Upper lobe of left lung (tissue), 6 donors: ENCODE data around the gene CAP2. TPM values are rescaled to one million over a fixed set of nuclear protein-coding genes. Genes with fewer than 3 reads are reported as not detected.

Source experiments
- ATAC-seq, 2 donors: fragments of 200-7000 bp; cut with Tn5 transposase; one replicate each; pipeline ENCODE4 v1.9.1; 2022; ENCODE audit warnings: mild to moderate bottlenecking in 2 of 2, moderate library complexity in 2 of 2; ENCODE audit not compliant: low FRiP score in 2 of 2
- DNase-seq, 2 donors: peaks; one replicate each; pipeline ENCODE4 v3.0.0-alpha.2; 2019 to 2020
- H3K27ac ChIP-seq, 4 donors: fragments of 200-600 bp; sonication (generic); one replicate each; pipeline ENCODE4 v1.5.1; 2016 to 2019
- H3K27me3 ChIP-seq, 4 donors: fragments of 200-600 bp; sonication (generic); one replicate each; pipeline ENCODE4 v1.5.1; 2017 to 2019
- H3K36me3 ChIP-seq, 4 donors: fragments of 200-600 bp; sonication (generic); one replicate each; pipeline ENCODE4 v1.5.1; 2016 to 2019
- H3K4me1 ChIP-seq, 4 donors: fragments of 200-600 bp; sonication (generic); one replicate each; pipeline ENCODE4 v1.5.1; 2018 to 2019
- H3K4me3 ChIP-seq, 4 donors: fragments of 200-600 bp; sonication (generic); one replicate each; pipeline ENCODE4 v1.5.1; 2017 to 2019; ENCODE audit warnings: mild to moderate bottlenecking in 2 of 4, moderate library complexity in 1 of 4
- H3K9me3 ChIP-seq, 4 donors: fragments of 200-600 bp; sonication (generic); one replicate each; pipeline ENCODE4 v1.5.1; 2018 to 2019
- CTCF ChIP-seq, 6 experiments: fragments of 450-650 bp in 4 of 6; fragments of 200-600 bp in 2 of 6; sonication (generic) in 2 of 6; IDR thresholded peaks; one replicate each; pipeline ENCODE4 v1.5.1; 2016 to 2019; ENCODE audit warnings: antibody characterized with exemption in 6 of 6
- EP300 ChIP-seq, 4 donors: sonication (generic); formaldehyde crosslinking; IDR thresholded peaks; one replicate each; pipeline ENCODE4 v1.5.1; 2017; ENCODE audit warnings: antibody characterized with exemption in 4 of 4, control low read depth in 2 of 4
- POLR2A ChIP-seq, 4 donors: fragments of 450-650 bp; IDR thresholded peaks; one replicate each; pipeline ENCODE4 v1.5.1; 2016 to 2017; ENCODE audit warnings: antibody characterized with exemption in 4 of 4, mild to moderate bottlenecking in 2 of 4
- POLR2AphosphoS5 ChIP-seq, 2 donors: sonication (generic); formaldehyde crosslinking; IDR thresholded peaks; one replicate each; pipeline ENCODE4 v1.5.1; 2017; ENCODE audit warnings: antibody characterized with exemption in 2 of 2
- WGBS, 2 donors: methylation state at CpG; one replicate each; pipeline ENCODE4 v1.1.5; 2017 to 2018; 5-methylcytosine and 5-hydroxymethylcytosine counted together
- total RNA-seq, 6 donors: library from RNA; depleted of rRNA in 4 of 6; stranded (reverse); fragments of >200 nt in 4 of 6; gene quantifications; one replicate each; pipeline versions ENCODE4 v1.1.0 to v1.2.1, GENCODE V29; 2016 to 2021
- donor health status: DM: no; HTN: no; CAD: no; lungs with moderate emphysema.
- donor health status: DM: no; HTN: yes; CAD: no; lungs with severe emphysema.

CAP2 gene
- total RNA-seq, 6 donors from 2014 or later, result 0.55 to 6.5 (median 4.3) TPM

DNA sequence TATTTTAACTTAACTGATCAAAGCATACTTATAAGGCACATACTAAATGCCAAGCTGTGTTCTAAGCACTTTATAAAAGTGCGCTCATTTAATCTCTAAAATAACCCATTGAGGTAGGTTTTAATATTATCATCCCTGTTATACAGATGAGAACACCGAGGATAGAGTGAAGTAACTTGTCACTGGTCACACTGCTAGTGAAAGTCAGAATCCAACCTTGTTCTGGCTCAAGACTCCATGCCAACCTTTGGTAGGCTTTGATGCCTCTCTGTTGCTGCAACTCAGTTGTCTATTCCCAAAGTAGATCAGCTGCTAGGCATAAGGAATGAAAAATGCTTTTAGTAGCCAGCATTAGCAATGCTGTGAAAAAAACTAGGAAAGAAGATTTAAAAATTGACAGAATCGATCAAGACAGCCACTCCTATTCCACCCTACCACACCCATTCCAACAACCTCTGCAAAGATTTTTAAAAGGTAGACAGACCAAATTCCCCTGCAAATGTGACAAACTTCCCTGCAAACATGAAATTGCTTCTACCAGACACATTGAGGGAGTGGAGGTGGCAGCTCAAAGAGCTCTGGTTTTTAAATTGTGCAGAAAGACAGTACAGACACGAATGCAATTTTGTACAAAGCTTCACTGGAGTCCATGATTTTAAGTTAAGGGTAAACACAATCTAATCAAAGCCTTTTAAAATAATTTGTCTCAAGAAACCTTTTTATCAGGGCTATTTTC lies 39.8 kb upstream of the CAP2 start:
- TF ChIP-seq EP300 (IDR thresholded peaks at IDR 0.05) (no peak), CTCF (IDR thresholded peaks at IDR 0.05) (no peak), POLR2A (IDR thresholded peaks at IDR 0.05) (no peak), POLR2AphosphoS5 (IDR thresholded peaks at IDR 0.05) (no peak)
- DNase-seq (no peak), ATAC-seq (no peak)
- Histone ChIP-seq H3K27ac (no peak overlapping the region), H3K4me3 (no peak overlapping the region), H3K27me3 (no peaks in the 10 kb centered on the region), H3K9me3 (no peaks in the 10 kb centered on the region), H3K4me1 (no peaks in the 10 kb centered on the region), H3K36me3 (no peaks in the 10 kb centered on the region)
- 80 to 88% methylated on average over 4 of the region's 4 CpGs for WGBS, 2 donors

DNA sequence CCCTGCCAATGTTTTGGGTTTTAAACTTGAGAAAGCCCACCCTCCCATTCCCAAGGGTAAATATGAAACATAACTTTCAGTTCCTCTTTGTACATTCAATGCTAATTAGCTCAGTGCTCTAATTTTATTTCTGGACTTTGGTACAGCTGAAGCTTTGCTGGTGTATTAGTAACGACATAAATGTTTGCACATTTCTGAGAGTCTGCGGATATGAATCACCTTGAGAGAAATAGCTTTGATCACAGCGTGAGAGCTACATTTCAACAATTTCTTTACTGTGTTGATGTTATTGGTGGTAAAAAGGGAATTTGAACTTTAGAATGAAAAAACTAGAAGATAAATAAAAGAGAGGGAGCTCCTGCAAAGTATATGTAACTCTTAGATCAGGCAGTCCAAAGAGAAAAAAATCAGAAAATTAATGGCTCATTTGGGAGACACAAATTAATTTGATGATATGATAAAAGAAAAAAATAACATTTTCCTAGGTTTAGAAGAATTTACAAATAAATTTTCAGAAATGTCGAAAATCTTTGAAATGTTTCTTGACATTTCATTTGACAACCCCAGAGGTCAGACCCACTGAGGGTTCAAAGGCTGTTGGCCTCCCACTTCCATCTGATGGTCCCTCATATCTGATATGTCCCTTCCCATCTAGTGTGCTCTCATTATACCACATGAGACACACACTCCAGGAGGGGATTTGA lies 38.5 kb upstream of the CAP2 start:
- TF ChIP-seq EP300 (IDR thresholded peaks at IDR 0.05) (no peak), CTCF (IDR thresholded peaks at IDR 0.05) (no peak), POLR2A (IDR thresholded peaks at IDR 0.05) (no peak), POLR2AphosphoS5 (IDR thresholded peaks at IDR 0.05) (no peak)
- Histone ChIP-seq H3K4me1 (no peaks in the 10 kb centered on the region), H3K27ac (no peak overlapping the region), H3K36me3 (no peaks in the 10 kb centered on the region), H3K27me3 (no peaks in the 10 kb centered on the region), H3K9me3 (no peaks in the 10 kb centered on the region), H3K4me3 (no peak overlapping the region)
- DNase-seq (no peak), ATAC-seq (no peak)
- WGBS, 2 donors, result 71 to 72% methylated on average over 4 of the region's 4 CpGs

DNA sequence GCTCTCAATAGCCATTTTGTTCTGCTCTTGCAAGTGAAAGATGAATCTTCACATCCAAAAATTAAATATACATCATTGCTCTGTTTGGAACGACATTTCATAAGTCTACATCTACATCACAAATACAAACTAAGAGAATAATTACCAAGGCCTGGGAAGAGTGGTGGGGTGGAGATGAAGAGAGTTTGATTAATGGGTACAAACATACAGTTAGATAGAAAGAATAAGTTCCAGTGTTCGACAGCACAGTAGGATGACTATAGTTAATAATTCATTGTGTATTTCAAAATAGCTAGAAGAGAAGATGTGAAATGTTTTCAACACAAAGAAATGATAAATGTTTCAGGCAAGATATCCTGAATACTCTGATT lies 38.0 kb upstream of the CAP2 start:
- TF ChIP-seq POLR2AphosphoS5 (IDR thresholded peaks at IDR 0.05), result no peak
- TF ChIP-seq POLR2A (IDR thresholded peaks at IDR 0.05), result no peak
- no peak for TF ChIP-seq CTCF (IDR thresholded peaks at IDR 0.05)
- TF ChIP-seq EP300 (IDR thresholded peaks at IDR 0.05), result no peak
- no peaks in the 10 kb centered on the region for H3K9me3 ChIP-seq
- ATAC-seq (no peak), DNase-seq (no peak)
- no peaks in the 10 kb centered on the region for H3K27me3 ChIP-seq
- H3K4me1 ChIP-seq, result no peaks in the 10 kb centered on the region
- 75 to 95% methylated on average over 2 of the region's 2 CpGs for WGBS, 2 donors
- H3K4me3 ChIP-seq, result no peak overlapping the region
- H3K27ac ChIP-seq, result no peak overlapping the region
- H3K36me3 ChIP-seq, result no peaks in the 10 kb centered on the region

GRCh38 chr6:17358515-17358914 lies 34.9 kb upstream of the CAP2 start:
- no peaks in the 10 kb centered on the region for H3K9me3 ChIP-seq
- ATAC-seq, result no peak
- no peak overlapping the region for H3K4me3 ChIP-seq
- no peaks in the 10 kb centered on the region for H3K4me1 ChIP-seq
- no peaks in the 10 kb centered on the region for H3K36me3 ChIP-seq
- TF ChIP-seq POLR2AphosphoS5 (IDR thresholded peaks at IDR 0.05) (no peak), POLR2A (IDR thresholded peaks at IDR 0.05) (no peak)
- H3K27ac ChIP-seq, result no peak overlapping the region
- H3K27me3 ChIP-seq, result no peaks in the 10 kb centered on the region
- DNase-seq, result no peak

GRCh38 chr6:17360564-17360963 lies 32.8 kb upstream of the CAP2 start:
- Histone ChIP-seq H3K9me3 (no peaks in the 10 kb centered on the region), H3K36me3 (no peaks in the 10 kb centered on the region), H3K4me1 (no peaks in the 10 kb centered on the region), H3K4me3 (no peak overlapping the region), H3K27me3 (no peaks in the 10 kb centered on the region), H3K27ac (no peak overlapping the region)
- ATAC-seq, result no peak
- 57 to 83% methylated on average over 4 of the region's 4 CpGs for WGBS, 2 donors
- no peak for TF ChIP-seq CTCF (IDR thresholded peaks at IDR 0.05)
- no peak for TF ChIP-seq POLR2AphosphoS5 (IDR thresholded peaks at IDR 0.05)
- no peak for TF ChIP-seq EP300 (IDR thresholded peaks at IDR 0.05)
- TF ChIP-seq POLR2A (IDR thresholded peaks at IDR 0.05), result no peak
- no peak for DNase-seq
